DND-41 (cell line): ENCODE results near the gene ACO1.

Experiments
- ATAC-seq: fragments of 200-7000 bp; cut with Tn5 transposase; 3 replicates; pipeline ENCODE4 v1.9.1; 2021; ENCODE audit warnings: low read depth; ENCODE audit not compliant: insufficient read depth
- DNase-seq: peaks from one replicate; pipeline ENCODE4 v3.0.0-alpha.2; 2020
- H2AFZ ChIP-seq: 2 replicates; pipeline ENCODE4 v1.6.0; 2012; ENCODE audit warnings: low read depth, low read length
- H3K27ac ChIP-seq: 2 replicates; pipeline ENCODE4 v1.5.1; 2012; ENCODE audit warnings: low read length, inconsistent platforms
- H3K27me3 ChIP-seq: fragments of 200-600 bp; sonication (generic); 2 replicates; pipeline ENCODE4 v1.6.0; 2012; ENCODE audit warnings: low read length, mild to moderate bottlenecking, inconsistent platforms; ENCODE audit not compliant: insufficient read depth, poor library complexity
- H3K36me3 ChIP-seq: 2 replicates; pipeline ENCODE4 v1.5.1; 2012; ENCODE audit warnings: low read length, inconsistent platforms; ENCODE audit not compliant: insufficient read depth
- H3K4me1 ChIP-seq: 2 replicates; pipeline ENCODE4 v1.5.1; 2012; ENCODE audit warnings: mild to moderate bottlenecking, low read length; ENCODE audit not compliant: insufficient read depth
- H3K4me2 ChIP-seq: 2 replicates; pipeline ENCODE4 v1.6.0; 2012; ENCODE audit warnings: mild to moderate bottlenecking, moderate library complexity, low read length, inconsistent platforms; ENCODE audit not compliant: insufficient read depth
- H3K4me3 ChIP-seq, 2 experiments: fragments of 200-600 bp in 1 of 2; shearing (Covaris generic) in 1 of 2; 2 replicates each; pipeline ENCODE4 v1.5.1; 2012 to 2016; ENCODE audit warnings: inconsistent platforms in 2 of 2, low read length in 2 of 2, mild to moderate bottlenecking in 2 of 2, low read depth in 1 of 2, moderate library complexity in 1 of 2
- H3K79me2 ChIP-seq: 2 replicates; pipeline ENCODE4 v1.6.0; 2012; ENCODE audit warnings: low read length, inconsistent platforms; ENCODE audit not compliant: insufficient read depth
- H3K9ac ChIP-seq: 2 replicates; pipeline ENCODE4 v1.6.0; 2012; ENCODE audit warnings: low read depth, mild to moderate bottlenecking, inconsistent platforms, low read length, moderate library complexity
- H3K9me3 ChIP-seq: 2 replicates; pipeline ENCODE4 v1.5.1; 2012; ENCODE audit warnings: low read length, moderate library complexity, mild to moderate bottlenecking, inconsistent platforms; ENCODE audit not compliant: insufficient read depth, severe bottlenecking
- H4K20me1 ChIP-seq: 2 replicates; pipeline ENCODE4 v1.6.0; 2012; ENCODE audit warnings: low read length; ENCODE audit not compliant: insufficient read depth
- EZH2 ChIP-seq: IDR thresholded peaks from 3 replicates; pipeline ENCODE4 v1.6.1; 2012; ENCODE audit warnings: borderline replicate concordance, low read depth, mild to moderate bottlenecking, moderate library complexity, low read length, inconsistent platforms; ENCODE audit not compliant: severe bottlenecking
- TF ChIP-seq, protein P1 (sequence below): IDR thresholded peaks from 2 replicates; pipeline ENCODE4 v1.5.1; 2012; ENCODE audit warnings: borderline replicate concordance, low read length, moderate library complexity, mild to moderate bottlenecking; ENCODE audit not compliant: poor library complexity, severe bottlenecking; ENCODE audit errors: extremely low read depth

Gene ACO1

DNA sequence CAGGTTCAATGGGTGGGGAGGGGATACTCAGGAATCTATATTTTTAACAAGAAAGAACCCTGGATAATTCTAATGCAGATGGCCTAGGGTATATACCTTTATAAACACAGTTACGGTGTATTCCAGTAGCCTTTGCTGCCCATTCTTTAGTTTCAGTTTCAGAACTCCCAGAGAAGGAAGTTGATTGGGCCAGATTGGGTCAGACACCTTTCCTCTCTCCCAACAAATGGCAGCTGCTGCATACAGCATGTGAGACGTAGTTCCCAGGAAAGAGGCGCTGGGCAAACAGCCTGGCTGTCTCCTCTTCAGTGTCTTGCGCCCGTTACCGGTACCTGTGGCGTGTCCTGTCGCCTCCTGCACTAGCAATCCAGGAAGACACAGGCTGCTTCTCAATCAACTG is 20.4 kb downstream of the ACO1 start:
- Histone ChIP-seq H3K4me3 (no peak overlapping the region), H3K79me2 (no peaks in the 10 kb centered on the region), H3K9me3 (peaks cover 8% of the 10 kb centered on the region), H3K4me2 (no peak overlapping the region), H3K27ac (no peak overlapping the region), H2AFZ (no peak overlapping the region), H3K4me1 (no peaks in the 10 kb centered on the region), H4K20me1 (no peaks in the 10 kb centered on the region), H3K27me3 (no peaks in the 10 kb centered on the region), H3K36me3 (peaks cover 30% of the 10 kb centered on the region), H3K9ac (no peak overlapping the region)
- no peak for ATAC-seq
- DNase-seq: no peak
- TF ChIP-seq, protein P1, sequence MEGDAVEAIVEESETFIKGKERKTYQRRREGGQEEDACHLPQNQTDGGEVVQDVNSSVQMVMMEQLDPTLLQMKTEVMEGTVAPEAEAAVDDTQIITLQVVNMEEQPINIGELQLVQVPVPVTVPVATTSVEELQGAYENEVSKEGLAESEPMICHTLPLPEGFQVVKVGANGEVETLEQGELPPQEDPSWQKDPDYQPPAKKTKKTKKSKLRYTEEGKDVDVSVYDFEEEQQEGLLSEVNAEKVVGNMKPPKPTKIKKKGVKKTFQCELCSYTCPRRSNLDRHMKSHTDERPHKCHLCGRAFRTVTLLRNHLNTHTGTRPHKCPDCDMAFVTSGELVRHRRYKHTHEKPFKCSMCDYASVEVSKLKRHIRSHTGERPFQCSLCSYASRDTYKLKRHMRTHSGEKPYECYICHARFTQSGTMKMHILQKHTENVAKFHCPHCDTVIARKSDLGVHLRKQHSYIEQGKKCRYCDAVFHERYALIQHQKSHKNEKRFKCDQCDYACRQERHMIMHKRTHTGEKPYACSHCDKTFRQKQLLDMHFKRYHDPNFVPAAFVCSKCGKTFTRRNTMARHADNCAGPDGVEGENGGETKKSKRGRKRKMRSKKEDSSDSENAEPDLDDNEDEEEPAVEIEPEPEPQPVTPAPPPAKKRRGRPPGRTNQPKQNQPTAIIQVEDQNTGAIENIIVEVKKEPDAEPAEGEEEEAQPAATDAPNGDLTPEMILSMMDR: no peak
- no peak for TF ChIP-seq EZH2

DNA sequence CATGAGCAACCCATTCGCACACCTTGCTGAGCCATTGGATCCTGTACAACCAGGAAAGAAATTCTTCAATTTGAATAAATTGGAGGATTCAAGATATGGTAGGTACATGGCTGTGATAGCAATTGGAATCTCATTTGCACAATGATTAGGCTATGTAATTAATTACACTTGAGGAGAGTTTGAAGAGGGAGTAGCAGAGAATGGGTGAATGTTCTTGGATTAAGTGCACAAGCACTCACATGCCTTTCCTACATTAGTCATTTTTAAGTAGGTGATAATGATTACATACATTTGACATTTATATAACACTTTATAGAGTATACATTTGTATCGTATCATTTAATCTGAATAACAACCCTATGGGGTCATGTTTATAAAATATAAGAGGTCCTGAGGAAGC is 21.1 kb downstream of the ACO1 start:
- no peak for TF ChIP-seq EZH2
- TF ChIP-seq, protein P1: no peak
- H3K4me2 ChIP-seq: no peak overlapping the region
- H3K4me1 ChIP-seq: no peaks in the 10 kb centered on the region
- no peak overlapping the region for H3K27ac ChIP-seq
- H3K9me3 ChIP-seq: peaks cover 8% of the 10 kb centered on the region
- H3K9ac ChIP-seq: no peak overlapping the region
- H4K20me1 ChIP-seq: no peaks in the 10 kb centered on the region
- ATAC-seq (no peak), DNase-seq (no peak)
- no peaks in the 10 kb centered on the region for H3K27me3 ChIP-seq
- H3K4me3 ChIP-seq: no peak overlapping the region
- no peaks in the 10 kb centered on the region for H3K79me2 ChIP-seq
- peaks cover 30% of the 10 kb centered on the region for H3K36me3 ChIP-seq
- H2AFZ ChIP-seq: no peak overlapping the region

DNA sequence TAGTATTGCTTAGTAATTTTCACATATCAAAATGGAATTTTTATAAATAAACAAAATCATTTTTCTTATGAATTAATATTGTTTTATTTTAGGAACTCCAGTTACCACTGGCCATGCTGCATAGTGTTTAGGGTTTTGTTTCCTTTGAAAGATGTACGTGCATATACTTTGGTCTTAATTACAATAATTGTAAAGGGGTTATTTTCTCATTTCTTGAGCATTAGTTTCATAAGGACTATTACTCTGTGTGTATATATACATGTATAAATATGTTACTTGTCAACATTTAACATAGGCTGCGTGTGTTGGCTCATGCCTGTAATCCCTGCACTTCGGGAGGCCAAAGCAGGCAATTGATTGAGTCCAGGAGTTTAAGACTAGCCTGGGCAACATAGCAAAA is 21.6 kb downstream of the ACO1 start:
- Histone ChIP-seq H3K9me3 (peaks cover 8% of the 10 kb centered on the region), H3K4me2 (no peak overlapping the region), H3K27ac (no peak overlapping the region), H3K4me1 (no peaks in the 10 kb centered on the region), H4K20me1 (no peaks in the 10 kb centered on the region), H2AFZ (no peak overlapping the region), H3K27me3 (no peaks in the 10 kb centered on the region), H3K9ac (no peak overlapping the region), H3K4me3 (no peak overlapping the region), H3K36me3 (peaks cover 33% of the 10 kb centered on the region), H3K79me2 (no peaks in the 10 kb centered on the region)
- no peak for ATAC-seq
- DNase-seq: no peak
- no peak for TF ChIP-seq EZH2
- TF ChIP-seq, protein P1: no peak

DNA sequence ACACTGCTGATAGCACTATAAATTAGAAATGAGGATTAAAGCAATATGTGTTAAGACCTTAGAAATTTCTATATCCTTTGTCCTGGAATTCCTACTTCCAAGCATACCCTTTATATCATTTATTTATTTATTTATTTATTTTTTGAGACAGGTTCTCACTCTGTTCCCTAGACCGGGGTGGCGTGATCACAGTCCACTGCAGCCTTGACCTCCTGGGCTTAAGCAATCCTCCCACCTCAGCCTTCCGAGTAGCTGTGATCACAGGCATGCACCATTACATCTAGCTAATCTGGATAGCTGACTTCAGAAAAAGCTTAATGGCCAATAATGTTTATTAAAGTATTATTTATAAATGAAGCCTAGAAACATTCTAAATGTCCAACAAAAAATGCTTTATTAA is 27.3 kb downstream of the ACO1 start:
- H3K27me3 ChIP-seq: no peaks in the 10 kb centered on the region
- no peak overlapping the region for H3K27ac ChIP-seq
- no peaks in the 10 kb centered on the region for H3K4me1 ChIP-seq
- no peak overlapping the region for H2AFZ ChIP-seq
- no peaks in the 10 kb centered on the region for H3K9me3 ChIP-seq
- H3K4me2 ChIP-seq: no peak overlapping the region
- H3K9ac ChIP-seq: no peak overlapping the region
- DNase-seq: no peak
- no peak for TF ChIP-seq EZH2
- TF ChIP-seq, protein P1: no peak
- no peaks in the 10 kb centered on the region for H3K79me2 ChIP-seq
- ATAC-seq: no peak
- no peaks in the 10 kb centered on the region for H4K20me1 ChIP-seq
- H3K36me3 ChIP-seq: peaks cover 19% of the 10 kb centered on the region
- no peak overlapping the region for H3K4me3 ChIP-seq
